ENCODE results near the gene CFTR. TPM values are rescaled to one million over a fixed set of nuclear protein-coding genes. Genes with fewer than 3 reads are reported as not detected.

The CFTR gene
- total and polyA plus RNA-seq, 9 donors = 0.12 to 2.4 (median 0.71) TPM; not detected in 3

- Histone ChIP-seq H3K9me3 (no peaks in the 10 kb centered on the region), H3K4me1 (ENCODE audit: insufficient read depth) (no peaks in the 10 kb centered on the region), H3K4me3 (no peak overlapping the region), H3K36me3 (no peaks in the 10 kb centered on the region), H3K27ac (no peak overlapping the region), H3K27me3 (no peaks in the 10 kb centered on the region)
- intact Hi-C loops (cut with DNase I) = no loop called here
- TF ChIP-seq EP300 (IDR thresholded peaks at IDR 0.05) (no peak), CTCF (IDR thresholded peaks at IDR 0.05) (no peak), POLR2A (IDR thresholded peaks at IDR 0.05) (no peak)
- WGBS, 3 donors = 10 to 13% (median 12%) methylated on average over 3 of the region's 3 CpGs
- DNase-seq = no peak
Measured at GRCh38 chr7:117674617-117675016, 194.8 kb downstream of the CFTR start.

GRCh38 chr7:117675497-117676435, 195.9 kb downstream of the CFTR start:
- 72 to 82% (median 73%) methylated on average over 3 of the region's 3 CpGs for WGBS, 3 donors
- Histone ChIP-seq H3K36me3 (no peaks in the 10 kb centered on the region), H3K4me1 (ENCODE audit: insufficient read depth) (no peaks in the 10 kb centered on the region), H3K27me3 (no peaks in the 10 kb centered on the region), H3K9me3 (no peaks in the 10 kb centered on the region), H3K4me3 (no peak overlapping the region), H3K27ac (no peak overlapping the region)
- intact Hi-C loops (cut with DNase I) = no loop called here
- no peak for DNase-seq
- TF ChIP-seq CTCF (IDR thresholded peaks at IDR 0.05) (no peak), EP300 (IDR thresholded peaks at IDR 0.05) (no peak), POLR2A (IDR thresholded peaks at IDR 0.05) (no peak)

- H3K4me1 ChIP-seq (ENCODE audit: insufficient read depth) = no peaks in the 10 kb centered on the region
- WGBS, 3 donors = 79 to 88% (median 81%) methylated on average over 3 of the region's 3 CpGs
- DNase-seq = no peak
- H3K9me3 ChIP-seq = no peaks in the 10 kb centered on the region
- H3K36me3 ChIP-seq = no peaks in the 10 kb centered on the region
- no peak overlapping the region for H3K27ac ChIP-seq
- no peaks in the 10 kb centered on the region for H3K27me3 ChIP-seq
- TF ChIP-seq EP300 (IDR thresholded peaks at IDR 0.05) (no peak), CTCF (IDR thresholded peaks at IDR 0.05) (no peak), POLR2A (IDR thresholded peaks at IDR 0.05) (no peak)
- intact Hi-C loops (cut with DNase I) = no loop called here
- H3K4me3 ChIP-seq = no peak overlapping the region
Measured at GRCh38 chr7:117679120-117679519, 199.3 kb downstream of the CFTR start.

DNA sequence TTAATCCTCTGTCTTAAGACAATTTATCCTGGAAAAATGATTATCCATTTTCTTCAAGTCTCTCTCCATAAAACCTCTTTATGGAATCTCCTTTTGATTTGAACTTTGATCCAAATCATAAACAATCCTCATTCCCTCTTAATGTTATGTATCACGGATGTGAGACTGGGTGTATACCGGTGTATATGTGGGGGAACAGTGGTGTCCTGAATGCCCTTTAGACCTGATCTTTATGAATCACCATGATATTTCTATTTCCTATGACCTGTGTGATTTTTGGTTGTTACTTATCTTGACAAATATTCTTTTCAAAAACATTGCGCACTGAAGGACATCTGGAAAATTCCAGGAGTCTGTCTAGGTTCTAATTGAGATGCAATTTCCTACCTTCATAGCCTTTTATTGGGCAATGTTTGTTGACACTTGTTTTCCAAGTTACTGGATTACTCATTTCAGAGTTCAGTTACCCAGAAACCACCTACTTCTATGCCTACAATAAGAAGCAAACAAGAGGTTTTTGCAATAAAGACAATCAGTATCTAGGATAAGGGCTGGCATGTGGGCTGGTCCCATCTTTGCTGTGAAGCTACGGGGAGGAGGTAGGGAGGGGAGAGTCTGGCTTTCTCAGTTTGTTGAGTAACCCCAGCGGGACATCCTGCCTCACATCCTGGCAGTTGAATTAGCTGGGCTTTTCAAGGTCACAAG, 203.0 kb downstream of the CFTR start:
- intact Hi-C loops (cut with DNase I) = loop anchor here in 1 of 4 donors (5.0 kb wide), 1 partner anchor 1054 kb away; no protein-coding TSS in a partner anchor
- H3K27me3 ChIP-seq = no peaks in the 10 kb centered on the region
- H3K36me3 ChIP-seq = no peaks in the 10 kb centered on the region
- H3K9me3 ChIP-seq = no peaks in the 10 kb centered on the region
- no peaks in the 10 kb centered on the region for H3K4me1 ChIP-seq (ENCODE audit: insufficient read depth)
- TF ChIP-seq CTCF (IDR thresholded peaks at IDR 0.05) (no peak), EP300 (IDR thresholded peaks at IDR 0.05) (no peak), POLR2A (IDR thresholded peaks at IDR 0.05) (no peak)
- no peak overlapping the region for H3K4me3 ChIP-seq
- WGBS, 3 donors = 55 to 63% (median 57%) methylated on average over 5 of the region's 5 CpGs
- H3K27ac ChIP-seq = no peak overlapping the region
- no peak for DNase-seq

Measured in ovary (tissue), 9 donors.